K562 (cell line): Measurements from ENCODE around the gene ATG13. TPM values are rescaled to one million over a fixed set of nuclear protein-coding genes. Genes with fewer than 3 reads are reported as not detected.

ENCODE experiments used
- CCNT2 ChIP-seq: IDR thresholded peaks from 2 replicates; pipeline ENCODE4 v1.6.1; 2011; ENCODE audit warnings: borderline replicate concordance, low read depth, mild to moderate bottlenecking, moderate library complexity, mixed read lengths, low read length; ENCODE audit not compliant: insufficient read length; ENCODE audit errors: extremely low read depth
- DNMT1 ChIP-seq: fragments of 450-650 bp; IDR thresholded peaks from 2 replicates; pipeline ENCODE4 v1.6.1; 2016; ENCODE audit warnings: antibody characterized with exemption, mild to moderate bottlenecking
- GTF3C2 ChIP-seq: IDR thresholded peaks from 3 replicates; pipeline ENCODE4 v1.6.1; 2011; ENCODE audit warnings: borderline replicate concordance, mild to moderate bottlenecking, moderate library complexity; ENCODE audit not compliant: insufficient read length; ENCODE audit errors: extremely low read depth
- KAT8 ChIP-seq: fragments of 450-650 bp; IDR thresholded peaks from 2 replicates; pipeline ENCODE4 v1.6.1; 2016; ENCODE audit warnings: low read depth, mild to moderate bottlenecking
- MCM7 ChIP-seq, 2 experiments: fragments of 450-650 bp; IDR thresholded peaks; 2 replicates each; pipeline ENCODE4 v1.6.1; 2016 to 2018
- MIER1 ChIP-seq: fragments of 450-650 bp; IDR thresholded peaks from 2 replicates; pipeline ENCODE4 v1.6.1; 2016; ENCODE audit warnings: antibody characterized with exemption, mild to moderate bottlenecking, low read depth
- NR4A1 ChIP-seq, 2 experiments: fragments of 250-450 bp in 1 of 2; fragments of 450-650 bp in 1 of 2; sonication (Bioruptor Pico) in 1 of 2; IDR thresholded peaks; 2 replicates each; pipeline versions ENCODE4 v1.4.0 to v1.6.1; 2016 to 2020; ENCODE audit warnings: mild to moderate bottlenecking in 2 of 2, missing compliant biosample characterization in 1 of 2, missing genetic modification characterization in 1 of 2, moderate library complexity in 1 of 2
- POU5F1 ChIP-seq: fragments of 150-350 bp; IDR thresholded peaks from 2 replicates; pipeline ENCODE4 v1.6.1; 2014; ENCODE audit warnings: borderline replicate concordance, low read length, low read depth, mild to moderate bottlenecking; ENCODE audit not compliant: partially characterized antibody
- RFX7 ChIP-seq: fragments of 250-450 bp; sonication (Bioruptor Pico); IDR thresholded peaks from 2 replicates; pipeline ENCODE4 v1.5.1; 2021; ENCODE audit warnings: mild to moderate bottlenecking
- SRSF3 ChIP-seq: fragments of 200-400 bp; formaldehyde crosslinking; IDR thresholded peaks from 2 replicates; pipeline ENCODE4 v1.6.1; 2016; ENCODE audit warnings: mild to moderate bottlenecking, low read length, moderate library complexity; ENCODE audit not compliant: insufficient read depth
- VEZF1 ChIP-seq: fragments of 200-800 bp; sonication (Bioruptor generic); IDR thresholded peaks from 2 replicates; pipeline ENCODE4 v1.6.1; 2017; ENCODE audit warnings: missing genetic modification characterization, missing compliant biosample characterization
- ZBTB7A ChIP-seq: IDR thresholded peaks from 2 replicates; pipeline ENCODE4 v1.6.1; 2011; ENCODE audit warnings: low read depth, mild to moderate bottlenecking, low read length, moderate library complexity, borderline replicate concordance; ENCODE audit not compliant: control insufficient read depth
- ZNF41 ChIP-seq: fragments of 250-450 bp; sonication (Bioruptor Pico); conservative IDR thresholded peaks from 2 replicates; pipeline ENCODE4 v1.4.0; 2020; ENCODE audit warnings: mild to moderate bottlenecking
- ZNF511 ChIP-seq: sonication (generic); formaldehyde crosslinking; IDR thresholded peaks from 2 replicates; pipeline ENCODE4 v1.8.0; 2022; ENCODE audit warnings: mild to moderate bottlenecking, missing genetic modification reagents
- polyA plus RNA-seq, 8 experiments: library from polyadenylated mRNA; depleted of rRNA in 4 of 8; stranded (reverse) in 5 of 8; unstranded in 3 of 8; fragments of >200 nt; fragmentation: Nextera tagmentation in 2 of 8; fragmentation: Illumina TruSeq in 1 of 8; extraction: Ambion mirVana in 2 of 8; extraction: Trizol in 1 of 8; gene quantifications; 2 replicates each; pipeline versions ENCODE4 v1.2.1 to v1.2.3, GENCODE V29; 2011 to 2014; ENCODE audit warnings: inconsistent platforms in 1 of 8, missing spikeins in 1 of 8
- total RNA-seq, 7 experiments: library from RNA; depleted of rRNA in 6 of 7; stranded (reverse); fragments of >200 nt in 6 of 7; fragmentation: Illumina TruSeq in 2 of 7; extraction: Trizol in 2 of 7; gene quantifications; 2 replicates each; pipeline versions ENCODE4 v1.2.1 to v1.2.3, GENCODE V29; 2011 to 2021; ENCODE audit warnings: low replicate concordance in 1 of 7
- TF ChIP-seq, protein P1 (sequence below): fragments of 250-450 bp; sonication (Bioruptor Pico); IDR thresholded peaks from 2 replicates; pipeline ENCODE4 v1.6.1; 2021; ENCODE audit warnings: mild to moderate bottlenecking
- TF ChIP-seq, protein P2 (sequence below): fragments of 450-650 bp; IDR thresholded peaks from 2 replicates; pipeline ENCODE4 v1.6.1; 2017; ENCODE audit warnings: antibody characterized with exemption, mild to moderate bottlenecking

Gene ATG13
- total and polyA plus RNA-seq, 9 of the 15 experiments (the other 6 are each of a cell fraction or from before 2014, with no cell fraction given): 13.1 to 61.5 (median 36.5) TPM

DNA sequence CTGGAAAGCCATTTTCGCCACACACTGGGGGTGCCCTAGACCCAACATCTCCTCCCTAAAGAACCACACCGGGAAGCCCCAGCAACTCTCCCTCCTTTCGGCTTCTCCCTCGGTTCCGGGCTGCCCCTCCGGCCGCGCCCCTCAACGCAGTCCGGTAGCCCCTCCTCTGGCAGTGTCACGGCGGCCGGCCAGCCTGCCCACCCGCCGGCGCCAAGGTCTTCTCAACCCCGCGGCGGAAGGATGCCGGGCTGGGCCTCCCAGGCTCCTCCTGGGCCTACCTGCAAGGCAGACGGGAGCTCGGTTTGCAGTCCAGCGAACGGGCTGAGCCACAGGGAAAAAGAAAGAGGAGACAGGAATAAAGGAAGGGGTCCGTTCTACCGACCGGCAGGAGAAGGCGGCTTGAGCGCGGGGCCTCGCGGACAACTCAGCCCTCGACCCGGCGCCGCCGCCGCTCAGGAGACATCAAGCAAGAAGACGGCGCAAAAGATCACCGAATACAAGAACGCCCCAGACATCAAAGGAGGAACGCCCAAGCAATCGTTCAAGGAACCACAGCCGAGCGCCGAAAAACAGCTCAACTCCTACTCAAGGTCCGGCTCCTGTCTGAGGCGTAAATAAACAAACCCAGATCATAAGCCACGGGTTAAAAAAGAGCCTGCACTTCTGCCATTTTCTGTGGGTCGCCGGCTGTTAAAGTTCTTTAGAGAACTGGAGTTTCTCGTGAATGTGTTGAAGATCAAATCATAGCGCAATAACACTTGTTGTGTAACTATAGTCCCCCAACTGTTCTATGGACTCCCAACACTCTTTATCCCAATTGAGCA lies 23.6 kb upstream of the ATG13 start, which contains the start of gene AMBRA1 (continued):
- TF ChIP-seq ZBTB7A (no peak), MCM7 (IDR thresholded peaks at IDR 0.05) (no peak), SRSF3 (no peak), POU5F1 (no peak), ZNF41 (CRISPR knock-in tag) (no peak), NR4A1 (CRISPR knock-in tag; IDR thresholded peaks at IDR 0.05) (no peak), NR4A1 (tag; IDR thresholded peaks at IDR 0.05) (peak; percentile 55; the same call in 1 of the 2 replicates), RFX7 (CRISPR knock-in tag) (no peak), ZNF511 (CRISPR knock-in tag) (peak; percentile 36; the same call in 1 of the 2 replicates), VEZF1 (CRISPR knock-in tag) (peak; percentile 23; the same call in 1 of the 2 replicates), GTF3C2 (no peak), DNMT1 (no peak), KAT8 (no peak), MIER1 (no peak), CCNT2 (no peak)
- TF ChIP-seq, protein P1, sequence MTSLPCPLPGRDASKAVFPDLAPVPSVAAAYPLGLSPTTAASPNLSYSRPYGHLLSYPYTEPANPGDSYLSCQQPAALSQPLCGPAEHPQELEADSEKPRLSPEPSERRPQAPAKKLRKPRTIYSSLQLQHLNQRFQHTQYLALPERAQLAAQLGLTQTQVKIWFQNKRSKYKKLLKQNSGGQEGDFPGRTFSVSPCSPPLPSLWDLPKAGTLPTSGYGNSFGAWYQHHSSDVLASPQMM (CRISPR knock-in tag): no peak
- TF ChIP-seq, protein P2, sequence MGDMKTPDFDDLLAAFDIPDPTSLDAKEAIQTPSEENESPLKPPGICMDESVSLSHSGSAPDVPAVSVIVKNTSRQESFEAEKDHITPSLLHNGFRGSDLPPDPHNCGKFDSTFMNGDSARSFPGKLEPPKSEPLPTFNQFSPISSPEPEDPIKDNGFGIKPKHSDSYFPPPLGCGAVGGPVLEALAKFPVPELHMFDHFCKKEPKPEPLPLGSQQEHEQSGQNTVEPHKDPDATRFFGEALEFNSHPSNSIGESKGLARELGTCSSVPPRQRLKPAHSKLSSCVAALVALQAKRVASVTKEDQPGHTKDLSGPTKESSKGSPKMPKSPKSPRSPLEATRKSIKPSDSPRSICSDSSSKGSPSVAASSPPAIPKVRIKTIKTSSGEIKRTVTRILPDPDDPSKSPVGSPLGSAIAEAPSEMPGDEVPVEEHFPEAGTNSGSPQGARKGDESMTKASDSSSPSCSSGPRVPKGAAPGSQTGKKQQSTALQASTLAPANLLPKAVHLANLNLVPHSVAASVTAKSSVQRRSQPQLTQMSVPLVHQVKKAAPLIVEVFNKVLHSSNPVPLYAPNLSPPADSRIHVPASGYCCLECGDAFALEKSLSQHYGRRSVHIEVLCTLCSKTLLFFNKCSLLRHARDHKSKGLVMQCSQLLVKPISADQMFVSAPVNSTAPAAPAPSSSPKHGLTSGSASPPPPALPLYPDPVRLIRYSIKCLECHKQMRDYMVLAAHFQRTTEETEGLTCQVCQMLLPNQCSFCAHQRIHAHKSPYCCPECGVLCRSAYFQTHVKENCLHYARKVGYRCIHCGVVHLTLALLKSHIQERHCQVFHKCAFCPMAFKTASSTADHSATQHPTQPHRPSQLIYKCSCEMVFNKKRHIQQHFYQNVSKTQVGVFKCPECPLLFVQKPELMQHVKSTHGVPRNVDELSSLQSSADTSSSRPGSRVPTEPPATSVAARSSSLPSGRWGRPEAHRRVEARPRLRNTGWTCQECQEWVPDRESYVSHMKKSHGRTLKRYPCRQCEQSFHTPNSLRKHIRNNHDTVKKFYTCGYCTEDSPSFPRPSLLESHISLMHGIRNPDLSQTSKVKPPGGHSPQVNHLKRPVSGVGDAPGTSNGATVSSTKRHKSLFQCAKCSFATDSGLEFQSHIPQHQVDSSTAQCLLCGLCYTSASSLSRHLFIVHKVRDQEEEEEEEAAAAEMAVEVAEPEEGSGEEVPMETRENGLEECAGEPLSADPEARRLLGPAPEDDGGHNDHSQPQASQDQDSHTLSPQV: peak; percentile 88
